Stimulated activated naive CD8-positive, alpha-beta T cell treated with anti-CD3 and anti-CD28 coated beads, Interleukin-15, Interleukin-2, amounts not matched to agents 100 ng/mL and 50 ng/mL, for 24 hours (primary cell): ENCODE data around the gene OCEL1.
A peak's percentile ranks its signal among the peaks of the same experiment; 100 is the strongest.

Experiments used
- H3K27ac Mint-ChIP-seq: one replicate; pipeline ENCODE4 v1.8.0; 2021; ENCODE audit warnings: mild to moderate bottlenecking, mixed read lengths
- H3K27me3 Mint-ChIP-seq: one replicate; pipeline ENCODE4 v1.8.0; 2021; ENCODE audit warnings: mixed read lengths
- H3K36me3 Mint-ChIP-seq: one replicate; pipeline ENCODE4 v1.8.0; 2021; ENCODE audit warnings: low read depth, mixed read lengths
- H3K4me1 Mint-ChIP-seq: one replicate; pipeline ENCODE4 v1.8.0; 2021; ENCODE audit warnings: low read depth, mixed read lengths
- H3K4me3 Mint-ChIP-seq: one replicate; pipeline ENCODE4 v1.8.0; 2021; ENCODE audit warnings: mild to moderate bottlenecking, mixed read lengths
- H3K9me3 Mint-ChIP-seq: one replicate; pipeline ENCODE4 v1.8.0; 2021; ENCODE audit warnings: mixed read lengths

The OCEL1 gene

DNA sequence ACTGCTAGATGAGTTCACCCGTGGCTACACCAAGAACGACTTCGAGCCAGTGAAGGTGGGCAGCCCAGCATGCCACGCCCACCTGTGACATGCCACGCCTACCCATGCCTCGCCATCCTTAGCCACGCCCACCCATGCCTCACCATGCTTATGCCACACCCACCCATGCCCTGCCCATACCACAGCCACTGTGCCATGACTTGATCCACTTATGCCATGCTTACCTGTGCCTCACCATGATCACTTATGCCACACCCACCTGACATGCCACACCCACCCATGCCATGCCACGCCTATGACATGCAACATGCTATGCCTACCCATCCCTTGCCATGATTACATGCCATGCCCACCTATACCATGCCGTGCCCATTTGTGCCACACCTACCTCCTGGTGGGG is 23.8 kb upstream of the OCEL1 start:
- Mint-ChIP-seq H3K36me3 (peaks cover 47% of the 10 kb centered on the region), H3K9me3 (no peaks in the 10 kb centered on the region), H3K27me3 (no peaks in the 10 kb centered on the region), H3K4me3 (no peak overlapping the region), H3K27ac (no peak overlapping the region), H3K4me1 (no peaks in the 10 kb centered on the region)

DNA sequence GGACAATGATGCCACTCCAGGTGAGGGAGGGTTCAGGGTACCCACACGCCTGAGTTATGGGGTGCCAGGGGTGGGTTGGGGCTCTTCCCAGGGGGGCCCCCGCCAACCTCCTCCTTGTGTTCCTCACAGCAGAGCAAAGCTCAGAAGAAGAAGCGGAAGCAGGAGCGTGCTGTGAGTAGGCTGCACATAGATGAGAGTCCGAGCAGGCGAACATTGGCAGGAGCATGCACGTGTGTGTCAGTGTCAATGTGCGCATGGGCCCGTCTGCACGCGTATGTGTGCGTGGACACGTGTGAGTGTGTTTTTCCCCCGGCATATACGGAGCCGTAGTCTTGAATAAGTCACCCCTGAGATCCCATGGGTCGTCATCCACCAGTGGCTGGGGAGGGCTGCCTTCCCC is 23.3 kb upstream of the OCEL1 start:
- Mint-ChIP-seq H3K9me3 (no peaks in the 10 kb centered on the region), H3K27me3 (no peaks in the 10 kb centered on the region), H3K27ac (no peak overlapping the region), H3K36me3 (peaks cover 44% of the 10 kb centered on the region), H3K4me3 (no peak overlapping the region), H3K4me1 (no peaks in the 10 kb centered on the region)

DNA sequence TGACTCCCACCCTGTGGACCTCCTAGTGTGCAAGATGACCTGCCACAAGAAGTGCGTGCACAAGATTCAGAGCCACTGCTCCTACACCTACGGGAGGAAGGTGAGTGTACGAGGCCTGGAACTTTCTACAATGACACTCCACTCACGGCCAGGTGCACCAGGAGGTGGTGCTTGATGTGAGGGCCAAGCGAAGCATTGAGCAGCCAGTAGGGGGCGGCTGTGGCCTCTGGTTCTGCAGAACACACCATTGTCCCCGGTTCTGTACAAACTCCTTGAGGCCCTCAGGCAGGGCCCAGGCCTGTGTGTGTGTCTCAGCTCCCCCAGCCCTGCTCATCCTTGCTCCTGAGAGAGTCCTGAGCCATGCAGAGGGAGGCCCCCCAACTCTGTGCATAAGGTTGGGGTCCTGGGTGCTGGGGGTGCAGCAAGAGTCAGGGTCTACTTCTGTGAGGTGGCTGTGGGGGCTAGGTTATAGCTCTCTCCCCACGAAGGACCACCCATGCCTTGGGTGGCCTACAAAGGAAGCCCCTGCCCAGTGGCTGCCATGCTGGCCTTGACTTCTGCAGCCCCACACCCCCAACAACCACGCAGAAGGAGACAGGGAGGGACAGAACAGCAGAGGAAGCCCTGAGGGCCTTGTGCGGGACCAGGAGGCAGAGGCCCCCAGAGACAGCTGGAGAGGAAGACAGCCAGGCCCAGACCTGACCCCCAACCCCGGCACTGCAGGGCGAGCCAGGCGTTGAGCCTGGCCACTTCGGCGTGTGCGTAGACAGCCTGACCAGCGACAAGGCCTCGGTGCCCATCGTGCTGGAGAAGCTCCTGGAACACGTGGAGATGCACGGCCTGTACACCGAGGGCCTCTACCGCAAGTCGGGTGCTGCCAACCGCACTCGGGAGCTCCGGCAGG is 20.5 kb upstream of the OCEL1 start:
- H3K4me3 Mint-ChIP-seq, result no peak overlapping the region
- no peak overlapping the region for H3K27ac Mint-ChIP-seq
- peaks cover 43% of the 10 kb centered on the region for H3K36me3 Mint-ChIP-seq
- no peaks in the 10 kb centered on the region for H3K27me3 Mint-ChIP-seq
- H3K9me3 Mint-ChIP-seq, result no peaks in the 10 kb centered on the region
- H3K4me1 Mint-ChIP-seq, result peaks cover 12% of the 10 kb centered on the region

DNA sequence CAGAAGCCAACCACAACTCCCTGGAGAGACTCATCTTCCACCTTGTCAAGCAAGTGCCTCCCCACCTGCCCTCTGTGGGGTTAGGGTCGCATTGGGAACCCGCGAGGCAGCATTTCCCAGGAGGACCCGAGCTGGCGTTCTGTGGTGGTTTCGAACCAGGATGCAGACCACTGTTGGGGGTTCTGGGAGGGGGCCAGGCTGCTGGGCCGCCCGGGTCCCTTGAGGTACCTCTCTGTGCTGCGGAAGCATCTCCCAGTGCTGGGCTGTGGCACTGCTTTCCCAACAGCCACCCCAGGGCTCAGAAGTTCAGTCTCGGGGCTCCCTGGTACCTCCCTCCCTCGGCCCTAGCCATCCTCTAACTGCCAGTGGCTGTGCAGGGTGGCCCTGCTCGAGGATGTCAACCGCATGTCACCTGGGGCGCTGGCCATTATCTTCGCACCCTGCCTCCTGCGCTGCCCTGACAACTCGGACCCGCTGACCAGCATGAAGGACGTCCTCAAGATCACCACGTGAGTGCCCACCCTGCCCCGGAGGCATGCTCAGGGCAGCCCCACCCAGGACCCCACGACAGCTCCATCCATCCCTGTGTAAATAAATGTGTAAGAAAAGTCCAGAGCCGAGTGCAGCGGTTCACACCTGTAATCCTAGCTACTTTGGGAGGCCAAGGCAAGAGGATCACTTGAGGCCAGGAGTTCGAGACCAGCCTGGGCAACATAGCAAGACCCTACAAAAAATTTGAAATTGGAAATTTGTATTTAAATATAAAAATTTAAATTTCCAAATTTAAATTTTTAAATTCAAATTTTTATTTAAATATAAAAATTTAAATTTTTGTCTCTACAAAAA is 19.1 kb upstream of the OCEL1 start:
- Mint-ChIP-seq H3K9me3 (no peaks in the 10 kb centered on the region), H3K4me3 (no peak overlapping the region), H3K27ac (no peak overlapping the region), H3K4me1 (peaks cover 12% of the 10 kb centered on the region), H3K27me3 (no peaks in the 10 kb centered on the region), H3K36me3 (peaks cover 28% of the 10 kb centered on the region)

DNA sequence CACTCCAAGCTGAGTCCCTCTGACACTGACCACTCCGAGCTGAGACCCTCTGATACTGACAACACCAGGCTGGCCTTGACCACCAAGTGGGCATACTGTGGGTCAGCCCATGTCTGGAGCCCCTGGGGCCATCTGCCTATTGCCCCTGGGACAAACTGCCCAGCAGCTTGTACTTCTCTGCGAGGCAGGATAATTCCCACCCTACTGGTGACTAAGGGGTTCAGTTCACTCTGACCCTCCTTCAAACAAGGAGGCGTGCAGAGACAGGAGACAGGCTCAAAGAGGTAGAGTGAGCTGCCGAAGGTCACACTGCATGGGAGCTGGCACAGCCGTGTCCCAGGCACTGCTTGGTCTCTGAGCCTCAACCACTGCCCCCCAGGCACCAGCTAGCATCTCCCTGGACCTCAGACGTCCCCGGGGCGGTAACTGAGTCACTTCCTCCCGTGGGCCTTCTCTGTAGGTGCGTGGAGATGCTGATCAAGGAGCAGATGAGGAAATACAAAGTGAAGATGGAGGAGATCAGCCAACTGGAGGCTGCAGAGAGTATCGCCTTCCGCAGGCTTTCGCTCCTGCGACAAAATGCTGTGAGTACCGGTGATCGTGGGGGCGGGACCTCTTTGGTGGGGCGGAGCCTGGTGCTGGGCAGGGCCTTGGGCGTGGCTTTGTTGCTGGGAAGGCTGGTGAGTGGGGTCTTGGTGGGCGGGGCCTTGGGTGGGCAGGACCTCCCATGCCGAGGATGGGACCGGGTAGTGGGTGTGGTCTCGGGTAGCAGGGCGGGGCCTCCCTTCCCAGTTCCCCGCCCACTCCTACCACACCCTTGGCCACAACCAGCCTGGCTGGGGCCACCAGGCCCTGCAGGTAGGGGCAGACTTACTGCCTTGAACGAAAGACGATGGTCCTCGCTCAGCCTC is 16.6 kb upstream of the OCEL1 start:
- Mint-ChIP-seq H3K27me3 (no peaks in the 10 kb centered on the region), H3K9me3 (no peaks in the 10 kb centered on the region), H3K4me3 (no peak overlapping the region), H3K27ac (peak overlapping the region; percentile 81), H3K4me1 (peaks cover 14% of the 10 kb centered on the region), H3K36me3 (peaks cover 22% of the 10 kb centered on the region)

DNA sequence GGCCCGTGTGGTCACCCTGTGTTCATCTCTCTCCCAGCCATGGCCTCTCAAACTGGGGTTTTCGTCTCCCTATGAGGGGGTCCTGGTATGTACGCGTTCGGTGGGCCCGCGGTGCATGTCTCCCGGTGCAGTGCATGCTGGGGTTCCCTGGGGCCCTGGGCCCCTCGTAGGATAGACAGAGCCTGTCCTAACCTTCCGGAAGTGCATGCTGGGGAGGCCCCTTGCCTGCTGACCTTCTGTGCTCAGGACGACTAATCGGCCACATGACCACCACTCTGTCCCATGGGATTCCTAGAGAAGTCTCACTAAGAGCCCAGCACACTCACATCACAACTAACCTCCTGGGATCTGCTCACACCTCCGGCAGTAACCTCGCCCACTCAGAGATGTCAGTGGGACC is 15.7 kb upstream of the OCEL1 start:
- no peak overlapping the region for H3K27ac Mint-ChIP-seq
- no peaks in the 10 kb centered on the region for H3K9me3 Mint-ChIP-seq
- peaks cover 22% of the 10 kb centered on the region for H3K4me1 Mint-ChIP-seq
- peaks cover 22% of the 10 kb centered on the region for H3K36me3 Mint-ChIP-seq
- no peaks in the 10 kb centered on the region for H3K27me3 Mint-ChIP-seq
- H3K4me3 Mint-ChIP-seq, result no peak overlapping the region

DNA sequence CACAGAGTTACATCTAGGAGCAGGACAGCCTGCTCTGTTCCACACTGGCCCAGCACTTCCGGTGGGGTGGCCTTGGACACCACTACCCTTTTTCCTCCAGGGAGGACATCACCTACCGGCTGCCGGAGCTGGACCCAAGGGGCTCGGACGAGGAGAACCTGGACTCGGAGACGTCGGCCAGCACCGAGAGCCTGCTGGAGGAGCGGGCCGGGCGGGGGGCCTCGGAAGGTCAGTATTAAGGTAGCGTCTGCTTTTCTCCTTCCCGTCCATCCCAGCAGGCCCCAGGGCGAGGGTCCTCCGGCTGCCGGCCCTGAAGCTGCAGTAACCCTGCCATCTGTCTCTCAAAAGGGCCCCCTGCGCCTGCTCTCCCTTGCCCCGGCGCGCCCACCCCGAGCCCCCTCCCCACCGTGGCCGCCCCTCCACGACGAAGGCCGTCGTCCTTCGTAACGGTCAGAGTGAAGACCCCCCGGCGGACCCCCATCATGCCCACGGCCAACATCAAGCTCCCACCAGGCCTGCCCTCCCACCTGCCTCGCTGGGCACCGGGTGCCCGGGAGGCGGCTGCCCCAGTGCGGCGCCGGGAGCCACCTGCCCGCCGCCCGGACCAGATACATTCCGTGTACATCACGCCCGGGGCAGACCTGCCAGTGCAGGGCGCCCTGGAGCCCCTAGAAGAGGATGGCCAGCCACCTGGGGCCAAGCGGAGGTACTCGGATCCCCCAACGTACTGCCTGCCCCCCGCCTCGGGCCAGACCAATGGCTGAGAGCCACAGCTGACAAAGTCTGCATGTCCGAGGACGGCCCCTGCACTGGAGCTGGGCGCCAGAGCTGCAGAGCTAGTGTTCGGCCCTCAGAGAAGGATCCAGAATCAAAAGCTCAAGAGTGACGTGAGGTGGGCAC is 14.2 kb upstream of the OCEL1 start:
- Mint-ChIP-seq H3K9me3 (no peaks in the 10 kb centered on the region), H3K36me3 (peaks cover 28% of the 10 kb centered on the region), H3K27me3 (no peaks in the 10 kb centered on the region), H3K27ac (no peak overlapping the region), H3K4me3 (no peak overlapping the region), H3K4me1 (peaks cover 33% of the 10 kb centered on the region)

DNA sequence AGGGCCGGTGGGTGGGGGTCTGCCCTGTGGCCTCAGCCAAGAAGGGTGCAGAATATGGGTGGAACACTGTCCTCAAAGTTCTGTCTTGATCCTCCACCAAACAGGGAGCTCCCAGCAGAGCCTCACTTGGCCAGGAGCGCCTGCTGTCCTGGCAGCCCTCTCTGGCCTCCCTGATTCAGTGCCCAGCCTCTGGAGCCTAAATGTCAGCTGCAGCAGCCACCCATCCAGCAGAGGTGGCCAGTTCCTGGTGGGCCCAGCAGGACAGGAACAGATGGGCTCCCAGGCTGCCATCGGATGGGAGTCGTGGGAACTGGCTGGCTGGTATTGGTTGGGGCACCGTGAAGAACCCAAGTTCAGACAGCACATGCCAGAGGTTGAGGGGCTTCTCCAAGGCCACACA is 12.7 kb upstream of the OCEL1 start:
- Mint-ChIP-seq H3K9me3 (no peaks in the 10 kb centered on the region), H3K27me3 (no peaks in the 10 kb centered on the region), H3K4me1 (peaks cover 33% of the 10 kb centered on the region), H3K36me3 (peaks cover 37% of the 10 kb centered on the region), H3K27ac (no peak overlapping the region), H3K4me3 (no peak overlapping the region)

DNA sequence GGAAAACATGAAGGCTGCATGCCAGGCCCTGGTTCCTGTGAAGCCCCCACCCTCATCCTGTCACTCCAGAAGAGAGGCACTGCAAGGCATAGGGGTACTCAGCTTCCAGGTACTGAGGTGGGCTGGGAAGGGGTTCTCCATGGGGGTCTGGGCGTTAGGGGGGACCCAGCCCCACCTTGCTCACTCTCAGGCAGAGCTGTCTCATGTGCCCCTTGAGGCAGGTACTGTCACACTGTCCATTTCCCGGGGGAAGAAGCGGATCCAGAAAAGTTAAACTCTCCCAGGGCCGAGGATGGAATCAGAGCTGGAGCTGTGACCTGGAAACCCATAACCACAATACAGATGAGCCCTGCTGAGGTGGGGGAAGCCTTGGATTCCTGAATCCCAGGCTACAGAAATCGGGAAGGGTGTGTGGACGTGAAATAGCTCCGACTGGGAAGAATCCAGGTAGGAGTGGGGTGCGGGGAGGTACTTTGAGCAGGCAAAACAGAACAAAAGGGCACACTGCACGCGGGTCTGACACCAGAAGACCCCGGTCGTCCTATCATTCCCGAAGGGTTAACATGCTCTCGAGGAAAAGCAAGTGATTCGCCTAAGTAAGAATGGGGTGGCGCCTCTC is 11.4 kb upstream of the OCEL1 start:
- H3K4me1 Mint-ChIP-seq, result peaks cover 32% of the 10 kb centered on the region
- H3K36me3 Mint-ChIP-seq, result peaks cover 32% of the 10 kb centered on the region

DNA sequence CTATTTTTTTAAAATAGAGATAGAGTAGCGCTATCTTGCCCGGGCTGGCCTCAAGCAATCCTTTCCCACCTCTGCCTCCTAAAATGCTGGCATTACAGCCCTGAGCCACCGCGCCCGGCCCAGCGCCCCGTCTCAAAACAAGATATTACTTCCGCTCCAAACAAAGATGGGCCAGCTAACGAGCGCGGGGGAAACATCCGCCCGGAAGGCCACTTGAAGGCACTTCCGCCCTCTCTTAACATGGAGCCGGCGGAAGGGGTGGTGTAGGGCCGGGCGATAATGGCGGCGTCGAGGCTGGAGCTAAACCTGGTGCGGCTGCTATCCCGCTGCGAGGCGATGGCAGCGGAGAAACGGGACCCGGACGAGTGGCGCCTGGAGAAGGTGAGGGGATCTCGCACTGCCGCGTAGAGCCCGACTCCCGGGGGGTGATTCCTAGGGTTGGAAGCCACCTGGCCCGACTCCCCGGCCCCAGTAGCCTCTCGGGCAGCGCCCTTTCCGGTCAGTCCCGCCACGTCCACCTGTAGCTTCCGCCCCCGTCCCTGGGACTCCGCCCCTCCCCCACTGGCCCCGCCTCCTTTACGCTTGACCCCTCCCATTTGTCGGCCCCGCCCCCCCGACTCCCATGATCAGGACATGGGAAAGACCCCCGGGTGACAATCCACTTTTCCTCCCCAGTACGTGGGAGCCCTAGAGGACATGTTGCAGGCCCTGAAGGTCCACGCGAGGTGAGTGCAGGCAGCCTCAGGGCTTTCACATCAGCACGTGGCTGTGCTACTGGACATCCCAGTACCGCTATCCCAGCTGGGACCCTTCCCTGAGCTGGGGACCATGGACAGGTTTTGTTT is 10.7 kb upstream of the OCEL1 start, which contains the start of gene USE1:
Gene USE1, plus strand, starts transcription at position 231 of the 845 bp plus-strand sequence. Its CDS starts 49 bp downstream, at position 280.
- H3K9me3 Mint-ChIP-seq, result no peaks in the 10 kb centered on the region
- H3K27me3 Mint-ChIP-seq, result no peaks in the 10 kb centered on the region
- peak within 1 kb of the TSS; percentile 93 for H3K27ac Mint-ChIP-seq
- peak within 1 kb of the TSS; percentile 89 for H3K4me3 Mint-ChIP-seq
- H3K36me3 Mint-ChIP-seq, result peaks cover 32% of the 10 kb centered on the region
- peaks cover 26% of the 10 kb centered on the region for H3K4me1 Mint-ChIP-seq

More for the DNA sequence above, 11.4 kb upstream of the OCEL1 start:
- Mint-ChIP-seq H3K9me3 (no peaks in the 10 kb centered on the region), H3K4me3 (peak overlapping the region; percentile 89), H3K27ac (peak overlapping the region; percentile 93), H3K27me3 (no peaks in the 10 kb centered on the region)

DNA sequence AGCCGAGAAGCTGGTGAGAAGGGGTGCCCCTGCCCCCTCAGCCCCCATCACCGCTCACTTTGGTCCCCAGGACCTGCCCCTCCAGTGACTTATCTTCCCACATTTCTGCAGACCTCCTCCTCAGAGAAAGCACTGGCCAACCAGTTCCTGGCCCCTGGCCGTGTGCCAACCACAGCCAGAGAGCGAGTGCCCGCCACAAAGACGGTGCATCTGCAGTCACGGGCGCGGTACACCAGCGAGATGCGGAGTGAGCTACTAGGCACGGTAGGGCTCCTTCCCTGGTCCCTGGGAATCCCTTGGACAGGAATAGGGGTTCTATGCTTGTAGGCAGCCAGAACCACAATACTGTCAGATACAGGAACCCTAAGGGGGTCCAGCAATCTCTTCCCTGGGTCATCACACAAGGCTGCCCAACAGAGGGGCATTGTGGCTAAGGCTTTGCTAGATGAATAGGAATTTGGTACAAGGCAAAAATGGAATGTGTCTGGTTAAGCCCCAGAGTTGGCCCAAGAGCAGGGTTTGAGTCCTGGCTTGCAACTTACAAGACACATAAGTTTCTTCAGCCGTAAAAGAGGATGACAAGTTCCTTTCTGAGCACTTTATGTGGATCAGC is 9.9 kb upstream of the OCEL1 start:
- Mint-ChIP-seq H3K27ac (peak overlapping the region; percentile 55), H3K27me3 (no peaks in the 10 kb centered on the region), H3K4me3 (peak overlapping the region; percentile 89), H3K9me3 (no peaks in the 10 kb centered on the region), H3K4me1 (peaks cover 26% of the 10 kb centered on the region), H3K36me3 (peaks cover 32% of the 10 kb centered on the region)

DNA sequence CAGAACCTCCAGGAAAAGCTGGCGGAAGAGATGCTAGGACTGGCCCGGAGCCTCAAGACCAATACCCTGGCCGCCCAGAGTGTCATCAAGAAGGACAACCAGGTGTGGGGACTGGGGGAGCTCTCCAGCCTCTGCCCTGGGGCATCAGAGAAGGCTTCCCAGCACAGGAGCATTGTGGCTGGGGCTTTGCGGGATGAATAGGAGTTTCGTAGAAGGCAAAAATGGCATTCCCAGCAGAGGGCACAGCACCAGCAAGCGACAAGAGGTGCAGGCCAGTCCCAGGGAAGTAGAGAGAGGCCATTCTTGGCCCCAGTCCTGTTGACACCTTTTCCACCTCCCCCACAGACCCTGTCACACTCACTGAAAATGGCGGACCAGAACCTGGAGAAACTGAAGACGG is 6.7 kb upstream of the OCEL1 start:
- H3K27me3 Mint-ChIP-seq, result no peaks in the 10 kb centered on the region
- H3K36me3 Mint-ChIP-seq, result peaks cover 27% of the 10 kb centered on the region
- no peaks in the 10 kb centered on the region for H3K9me3 Mint-ChIP-seq
- no peak overlapping the region for H3K4me3 Mint-ChIP-seq
- no peak overlapping the region for H3K27ac Mint-ChIP-seq
- peaks cover 25% of the 10 kb centered on the region for H3K4me1 Mint-ChIP-seq
